OCI-LY7 (cell line): ENCODE results near the gene KCNIP1. TPM values are rescaled to one million over a fixed set of nuclear protein-coding genes. Genes with fewer than 3 reads are reported as not detected.

Experiments
- BruUV-seq: library from RNA; stranded (reverse); fragments of 400-500 nt; replicated peaks from 2 replicates; lab custom pipeline; 2021; lab: Mats Ljungman, UMichigan
- CTCF ChIA-PET: fragments of 300-600 bp; sonication (Branson Sonifier 250); formaldehyde crosslinking; loops from one replicate; lab custom pipeline; 2022; ENCODE audit warnings: antibody characterized with exemption; ENCODE audit not compliant: unreplicated experiment; lab: Charles Lee
- POLR2A ChIA-PET: fragments of 300-600 bp; sonication (Branson Sonifier 250); formaldehyde crosslinking; loops from one replicate; lab custom pipeline; 2022; ENCODE audit warnings: antibody characterized with exemption; lab: Charles Lee
- DNase-seq: peaks from one replicate; pipeline ENCODE4 v3.0.0-alpha.2; 2015; ENCODE audit warnings: low spot score
- H2AFZ ChIP-seq: fragments of 200-600 bp; sonication (generic), shearing (Covaris generic); 2 replicates; pipeline ENCODE4 v1.6.1; 2014; ENCODE audit warnings: mild to moderate bottlenecking, antibody characterized with exemption, low read length, moderate library complexity
- H3K27ac ChIP-seq: fragments of 200-600 bp; sonication (generic); 2 replicates; pipeline ENCODE4 v1.5.1; 2014; ENCODE audit warnings: mixed run types, low read depth, mild to moderate bottlenecking, moderate library complexity, low read length, inconsistent platforms; ENCODE audit not compliant: poor library complexity, severe bottlenecking
- H3K36me3 ChIP-seq: fragments of 200-600 bp; sonication (generic); 2 replicates; pipeline ENCODE4 v1.6.1; 2014; ENCODE audit warnings: mild to moderate bottlenecking, antibody characterized with exemption, low read length, moderate library complexity, mixed read lengths; ENCODE audit not compliant: insufficient read depth
- H3K4me1 ChIP-seq: fragments of 200-600 bp; sonication (generic); 2 replicates; pipeline ENCODE4 v1.5.1; 2014; ENCODE audit warnings: mild to moderate bottlenecking, low read length; ENCODE audit not compliant: insufficient read depth, poor library complexity, severe bottlenecking
- H3K4me2 ChIP-seq: fragments of 200-600 bp; sonication (generic); 2 replicates; pipeline ENCODE4 v1.6.1; 2014; ENCODE audit warnings: mild to moderate bottlenecking, low read length
- H3K4me3 ChIP-seq: fragments of 200-600 bp; sonication (generic); 2 replicates; pipeline ENCODE4 v1.5.1; 2014; ENCODE audit warnings: mild to moderate bottlenecking, low read depth, low read length; ENCODE audit not compliant: poor library complexity, severe bottlenecking
- H3K79me2 ChIP-seq: fragments of 200-600 bp; sonication (generic); 2 replicates; pipeline ENCODE4 v1.6.1; 2016; ENCODE audit warnings: low read depth, mild to moderate bottlenecking, low read length, moderate library complexity, mixed read lengths; ENCODE audit not compliant: insufficient read depth
- H3K9me2 ChIP-seq: fragments of 200-600 bp; sonication (generic); 2 replicates; pipeline ENCODE4 v1.6.1; 2016; ENCODE audit warnings: mild to moderate bottlenecking, low read length, mixed read lengths; ENCODE audit not compliant: insufficient read depth
- H3K9me3 ChIP-seq: fragments of 200-600 bp; sonication (generic); 2 replicates; pipeline ENCODE4 v1.6.1; 2014; ENCODE audit warnings: mild to moderate bottlenecking, mixed run types, low read length, mixed read lengths
- H4K20me1 ChIP-seq: fragments of 200-600 bp; sonication (generic); 2 replicates; pipeline ENCODE4 v1.6.1; 2014; ENCODE audit warnings: mild to moderate bottlenecking, antibody characterized with exemption, low read length, moderate library complexity, mixed read lengths; ENCODE audit not compliant: insufficient read depth
- CTCF ChIP-seq: fragments of 200-600 bp; sonication (generic); conservative IDR thresholded peaks from 2 replicates; pipeline ENCODE4 v1.5.1; 2014; ENCODE audit warnings: mild to moderate bottlenecking, antibody characterized with exemption, low read length, moderate library complexity, mixed read lengths
- EZH2phosphoT487 ChIP-seq: fragments of 200-600 bp; sonication (generic); IDR thresholded peaks from 2 replicates; pipeline ENCODE4 v1.6.1; 2018; ENCODE audit warnings: low read depth, borderline replicate concordance, mild to moderate bottlenecking, mixed run types, antibody characterized with exemption, low read length, moderate library complexity, mixed read lengths
- intact Hi-C: fragments of 100-400 bp; cut with micrococcal nuclease; formaldehyde crosslinking; loops from one replicate; pipeline ENCODE4 v1.10.0; 2022; ENCODE audit not compliant: unreplicated experiment
- total RNA-seq, 2 experiments: library from RNA; depleted of rRNA in 1 of 2; stranded (reverse); fragments of >200 nt in 1 of 2; shearing (Covaris generic) in 1 of 2; gene quantifications; 2 replicates each; pipeline ENCODE4 v1.2.3, GENCODE V29; 2014 to 2022

Gene KCNIP1
- total RNA-seq, 2 experiments from 2014 or later = not detected

GRCh38 chr5:170576602-170577535, 73.0 kb downstream of the KCNIP1 start:
- H3K4me3 ChIP-seq = no peak overlapping the region
- TF ChIP-seq EZH2phosphoT487 = no peak
- TF ChIP-seq CTCF = no peak
- ChIA-PET POLR2A (no interaction called here), CTCF (no interaction called here)
- no peak overlapping the region for H3K27ac ChIP-seq
- no peaks in the 10 kb centered on the region for H3K36me3 ChIP-seq
- DNase-seq = no peak
- no peaks in the 10 kb centered on the region for H4K20me1 ChIP-seq
- no peak overlapping the region for H2AFZ ChIP-seq
- BruUV-seq = no TSS peak
- H3K4me1 ChIP-seq = no peaks in the 10 kb centered on the region
- intact Hi-C loops = no loop called here
- H3K9me3 ChIP-seq = no peaks in the 10 kb centered on the region
- H3K79me2 ChIP-seq = no peaks in the 10 kb centered on the region
- no peak overlapping the region for H3K4me2 ChIP-seq
- H3K9me2 ChIP-seq = no peaks in the 10 kb centered on the region

GRCh38 chr5:170579601-170580000, 75.8 kb downstream of the KCNIP1 start:
- intact Hi-C loops = no loop called here
- Histone ChIP-seq H2AFZ (no peak overlapping the region), H3K79me2 (no peaks in the 10 kb centered on the region), H3K9me3 (no peaks in the 10 kb centered on the region), H3K9me2 (no peaks in the 10 kb centered on the region), H3K27ac (no peak overlapping the region), H4K20me1 (no peaks in the 10 kb centered on the region), H3K4me3 (no peak overlapping the region), H3K4me1 (no peaks in the 10 kb centered on the region), H3K36me3 (no peaks in the 10 kb centered on the region), H3K4me2 (no peak overlapping the region)
- no TSS peak for BruUV-seq
- POLR2A ChIA-PET = no interaction called here
- CTCF ChIA-PET = no interaction called here
- TF ChIP-seq CTCF = no peak
- DNase-seq = no peak

- ChIA-PET POLR2A (no interaction called here), CTCF (no interaction called here)
- H3K9me3 ChIP-seq = no peaks in the 10 kb centered on the region
- intact Hi-C loops = no loop called here
- DNase-seq = no peak
- TF ChIP-seq CTCF (no peak), EZH2phosphoT487 (no peak)
- no peak overlapping the region for H2AFZ ChIP-seq
- H3K9me2 ChIP-seq = no peaks in the 10 kb centered on the region
- H3K4me2 ChIP-seq = no peak overlapping the region
- H4K20me1 ChIP-seq = no peaks in the 10 kb centered on the region
- no peaks in the 10 kb centered on the region for H3K36me3 ChIP-seq
- no peak overlapping the region for H3K4me3 ChIP-seq
- H3K79me2 ChIP-seq = no peaks in the 10 kb centered on the region
- no peaks in the 10 kb centered on the region for H3K4me1 ChIP-seq
- no peak overlapping the region for H3K27ac ChIP-seq
- no TSS peak for BruUV-seq
Observed at GRCh38 chr5:170581211-170581610, 77.4 kb downstream of the KCNIP1 start.
